Stimulated activated CD4-positive, alpha-beta T cell treated with anti-CD3 and anti-CD28 coated beads, Interleukin-12 subunit alpha, Interleukin-12 subunit beta, amount 100 ng/mL, for 48 hours (primary cell): Measurements from ENCODE around the gene ARL15.
A peak's percentile ranks its signal among the peaks of the same experiment; 100 is the strongest.
"Not testable (repeated sequence)": the region's sequence is repeated elsewhere in the genome, so short reads cannot be mapped to it uniquely, and the experiment has no call there.

Source experiments
- DNase-seq, 3 donors: peaks; one replicate each; pipeline ENCODE4 v3.0.0-alpha.2; 2020; ENCODE audit warnings: low read depth in 2 of 3, low spot score in 1 of 3

The ARL15 gene

DNA sequence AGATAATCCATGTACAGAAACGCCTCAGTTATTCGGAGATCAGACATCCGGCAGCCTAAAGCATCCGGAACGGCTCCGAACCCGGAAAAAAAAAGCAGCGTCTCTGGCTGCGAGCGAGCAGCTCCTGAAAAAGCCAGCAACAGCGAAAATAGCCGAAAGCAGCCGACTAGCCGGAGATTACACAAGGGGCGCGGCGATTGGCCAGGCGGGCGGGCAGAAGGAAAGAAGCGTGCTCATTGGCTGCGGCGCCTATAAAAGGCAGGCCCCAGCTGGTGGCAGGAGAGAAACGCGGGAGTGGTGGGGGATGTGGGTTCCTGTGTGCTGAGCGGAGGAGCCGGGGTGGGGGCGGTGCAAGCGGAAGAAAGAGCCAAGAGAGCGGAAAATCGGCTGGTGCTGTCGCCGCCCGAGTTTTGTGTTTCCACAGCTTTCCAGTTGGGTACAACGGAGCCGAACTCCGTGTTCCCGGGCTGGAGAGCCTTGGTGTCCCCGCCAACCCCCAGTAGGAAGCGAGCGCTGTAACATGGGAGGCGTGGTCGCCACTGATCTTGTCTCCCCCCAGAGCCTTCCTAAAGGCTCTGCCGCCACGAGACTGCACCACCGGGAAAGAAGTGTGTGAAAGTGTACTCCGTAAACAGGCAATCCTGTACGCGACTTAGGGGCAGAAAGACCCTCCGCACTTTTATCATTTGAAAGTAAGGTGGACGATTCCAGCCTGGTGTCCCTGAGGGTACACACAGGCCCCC is at the start of gene ARL15:
TSS of gene ARL15 (minus strand) at position 141 of the 743 bp plus-strand sequence.
- DNase-seq: peak; percentile 94 to 96 (median 96)

DNA sequence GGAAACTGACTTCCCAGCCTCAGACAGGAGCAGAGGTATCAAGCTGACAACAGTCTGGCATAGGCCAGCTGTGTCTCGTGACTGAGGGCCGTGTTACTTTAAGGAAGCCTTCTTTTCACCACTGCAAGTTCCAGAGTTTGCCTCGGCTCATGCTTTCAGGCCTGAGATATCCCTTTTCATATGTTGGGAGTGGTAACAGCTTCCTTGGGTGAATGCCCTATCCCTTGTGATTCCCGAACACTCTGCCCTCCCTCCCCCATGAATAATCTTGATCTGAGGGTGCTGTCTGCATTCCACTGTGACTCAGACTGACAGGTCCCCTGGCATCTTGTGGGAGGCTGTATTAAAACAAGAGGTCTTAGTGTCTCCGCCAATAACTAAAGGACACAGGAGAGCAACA is 49.7 kb upstream of the ARL15 start:
- no peak for DNase-seq

DNA sequence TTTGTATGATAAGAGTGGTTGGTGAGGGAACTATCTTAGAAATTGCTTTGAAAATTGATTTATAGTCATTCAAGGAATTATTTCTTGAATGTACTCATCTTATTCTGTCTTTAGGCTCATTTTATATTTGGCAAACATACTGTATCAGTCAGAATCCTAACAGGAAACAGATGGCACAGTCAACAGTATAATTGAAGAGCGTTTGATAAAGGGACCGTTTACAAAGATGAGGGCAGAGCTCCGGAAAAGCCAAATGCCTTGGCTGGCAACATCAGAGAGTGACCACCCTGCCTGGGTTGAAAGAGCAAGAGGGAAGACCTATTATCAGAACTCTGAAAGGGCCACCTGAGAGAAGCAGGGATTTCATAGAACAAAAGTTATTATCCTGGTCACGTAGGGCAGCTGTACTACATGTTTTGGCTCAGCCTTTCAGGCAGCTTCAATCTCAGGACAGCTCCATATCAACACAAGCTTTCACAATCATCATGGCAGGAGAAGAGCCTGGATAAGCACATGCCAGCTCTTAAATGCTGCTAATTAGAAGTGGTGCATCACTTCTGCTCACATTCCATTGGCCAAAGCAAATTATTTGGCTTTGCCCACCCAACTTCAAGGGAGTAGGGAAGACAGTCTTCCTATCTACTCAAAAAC is 47.2 kb upstream of the ARL15 start:
- DNase-seq: no peak

DNA sequence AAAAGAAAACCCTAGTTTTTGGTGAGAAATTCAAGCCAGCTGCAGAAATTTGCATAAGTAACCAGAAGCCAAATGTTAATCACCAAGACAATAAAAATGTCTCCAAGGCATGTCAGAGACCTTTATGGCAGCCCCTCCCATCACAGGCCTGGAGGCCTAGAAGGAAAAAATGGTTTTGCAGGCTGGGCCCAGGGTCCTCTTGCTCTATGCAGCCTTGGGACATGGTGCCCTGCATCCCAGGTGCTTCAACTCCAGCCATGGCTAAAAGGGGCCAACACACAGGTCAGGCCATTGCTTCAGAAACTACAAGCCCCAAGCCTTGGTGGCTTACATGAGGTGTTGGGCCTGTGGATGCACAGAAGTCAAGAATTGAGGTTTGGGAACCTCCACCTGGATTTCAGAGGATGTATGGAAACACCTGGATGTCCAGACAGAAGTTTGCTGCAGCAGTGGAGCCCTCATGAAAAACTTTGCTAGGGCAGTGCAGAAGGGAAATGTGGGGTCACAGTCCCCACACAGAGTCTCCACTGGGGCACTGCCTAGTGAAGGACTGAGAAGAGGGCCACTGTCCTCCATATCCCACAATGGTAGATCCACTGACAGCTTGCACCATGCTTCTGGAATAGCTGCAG is 43.7 kb upstream of the ARL15 start:
- DNase-seq: not testable (repeated sequence)

DNA sequence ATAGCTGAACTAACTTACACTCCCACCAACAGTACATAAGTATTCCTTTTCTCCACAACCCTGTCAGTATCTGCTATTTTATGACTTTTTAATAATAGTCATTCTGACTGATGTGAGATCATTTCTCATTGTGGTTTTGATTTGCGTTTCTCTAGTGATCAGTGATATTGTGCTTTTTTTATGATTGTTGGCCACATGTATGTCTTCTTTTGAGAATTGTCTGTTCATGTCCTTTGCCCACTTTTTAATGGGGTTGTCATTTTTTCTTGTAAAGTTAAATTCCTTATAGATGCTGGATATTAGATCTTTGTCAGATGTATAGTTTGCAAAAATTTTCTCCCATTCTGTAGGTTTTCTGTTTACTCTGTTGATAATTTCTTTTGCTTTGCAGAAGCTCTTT is 42.2 kb upstream of the ARL15 start:
- DNase-seq: not testable (repeated sequence)

DNA sequence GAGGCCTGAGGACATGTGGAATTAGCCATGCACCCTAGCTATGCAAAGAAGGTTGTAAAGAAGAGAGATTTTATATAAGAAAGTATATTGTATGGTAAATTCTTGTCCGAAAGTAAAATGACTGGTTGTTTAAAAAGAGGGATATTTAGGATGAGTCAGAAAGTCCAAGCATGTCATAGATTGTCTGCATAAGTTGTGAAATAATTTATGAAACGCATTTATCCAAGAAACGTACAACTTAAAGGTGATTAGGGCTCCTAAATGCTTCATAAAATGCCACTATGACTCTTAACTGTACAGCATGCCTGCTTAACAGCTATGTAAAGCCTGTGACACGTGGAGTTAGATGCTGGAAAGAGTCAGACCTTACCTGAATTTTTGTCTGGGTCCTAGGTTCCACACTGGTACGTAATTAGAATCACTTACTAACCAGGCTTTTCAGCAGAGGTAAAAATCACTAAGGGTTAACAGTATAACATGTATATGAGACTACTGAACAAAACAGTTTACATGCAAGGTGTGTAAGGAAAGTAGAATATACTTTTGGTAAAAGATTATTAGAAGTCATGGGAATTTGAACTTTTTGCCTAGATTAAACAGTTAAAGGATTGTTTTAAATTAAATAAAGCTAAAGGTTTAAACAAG is 37.0 kb upstream of the ARL15 start:
- no peak for DNase-seq

DNA sequence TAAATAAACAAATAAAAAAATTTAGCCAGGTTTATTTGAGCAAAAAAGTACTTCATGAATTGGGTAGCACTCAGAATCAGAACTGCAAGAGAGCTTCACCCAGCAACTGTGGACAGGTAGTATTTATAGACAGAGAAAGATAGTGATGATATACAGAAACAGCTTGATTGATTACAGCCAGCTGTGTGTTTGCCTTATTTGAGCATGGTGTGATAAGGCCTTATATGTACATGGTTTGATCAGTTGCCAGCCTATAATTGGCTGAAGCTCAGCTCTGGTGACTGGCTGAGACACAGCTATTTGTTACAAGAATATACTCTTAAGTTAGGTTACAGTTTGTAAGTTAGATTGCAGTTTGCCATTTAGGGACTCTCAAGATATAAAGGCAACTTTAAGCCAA is 34.3 kb upstream of the ARL15 start:
- DNase-seq: no peak

DNA sequence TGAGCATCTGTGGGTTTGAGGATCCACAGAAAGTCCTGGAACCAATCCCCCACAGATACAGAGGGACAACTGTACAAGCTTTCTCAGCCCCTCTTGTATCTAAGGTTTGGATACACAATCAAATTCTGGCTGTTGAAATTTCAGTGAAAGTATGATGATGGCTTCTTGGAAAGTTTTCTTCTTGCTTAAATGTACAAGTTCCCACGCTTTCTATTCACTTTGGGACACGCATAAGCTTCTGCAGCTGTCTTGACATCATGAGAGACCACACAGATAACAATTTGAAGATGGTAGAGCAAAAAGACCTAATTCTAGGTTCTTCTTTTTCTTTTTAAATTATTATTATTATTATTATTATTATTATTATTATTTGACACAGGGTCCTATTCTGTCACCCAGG is 31.6 kb upstream of the ARL15 start:
- DNase-seq: no peak

DNA sequence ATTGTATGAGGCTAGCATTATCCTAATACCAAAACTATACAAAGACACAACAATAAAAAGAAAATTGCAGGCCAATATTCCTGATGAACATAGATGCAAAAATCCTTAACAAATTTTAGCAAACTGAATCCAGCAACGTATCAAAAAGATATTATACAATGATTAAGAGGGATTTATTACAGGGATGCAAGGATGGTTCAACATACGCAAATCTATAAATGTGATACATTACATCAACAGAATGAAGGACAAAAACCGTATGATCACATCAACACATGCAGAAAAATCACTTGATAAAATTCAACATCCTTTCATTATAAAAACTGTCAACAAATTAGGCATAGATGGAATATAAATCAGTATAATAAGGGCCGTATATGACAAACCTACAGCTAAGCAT is 27.1 kb upstream of the ARL15 start:
- DNase-seq: no peak

DNA sequence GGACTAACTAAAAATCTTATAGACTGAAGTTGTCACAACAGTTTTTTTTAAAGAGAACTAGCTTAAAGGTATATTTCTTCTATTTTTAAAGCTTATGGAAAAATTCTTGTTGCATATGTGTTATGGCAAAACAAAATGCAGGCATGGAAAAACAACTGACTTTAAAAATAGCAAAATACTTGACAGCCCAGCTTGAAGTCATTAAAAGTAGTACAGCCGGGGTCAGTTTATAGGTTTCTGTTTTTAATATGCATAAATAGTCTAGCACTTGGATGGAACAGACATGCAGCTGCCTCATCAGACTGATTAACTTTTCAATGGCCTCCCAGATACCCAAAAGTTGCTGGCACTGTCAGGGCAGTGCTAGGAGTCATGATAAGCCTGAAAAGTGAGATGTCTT is 22.3 kb upstream of the ARL15 start:
- no peak for DNase-seq

DNA sequence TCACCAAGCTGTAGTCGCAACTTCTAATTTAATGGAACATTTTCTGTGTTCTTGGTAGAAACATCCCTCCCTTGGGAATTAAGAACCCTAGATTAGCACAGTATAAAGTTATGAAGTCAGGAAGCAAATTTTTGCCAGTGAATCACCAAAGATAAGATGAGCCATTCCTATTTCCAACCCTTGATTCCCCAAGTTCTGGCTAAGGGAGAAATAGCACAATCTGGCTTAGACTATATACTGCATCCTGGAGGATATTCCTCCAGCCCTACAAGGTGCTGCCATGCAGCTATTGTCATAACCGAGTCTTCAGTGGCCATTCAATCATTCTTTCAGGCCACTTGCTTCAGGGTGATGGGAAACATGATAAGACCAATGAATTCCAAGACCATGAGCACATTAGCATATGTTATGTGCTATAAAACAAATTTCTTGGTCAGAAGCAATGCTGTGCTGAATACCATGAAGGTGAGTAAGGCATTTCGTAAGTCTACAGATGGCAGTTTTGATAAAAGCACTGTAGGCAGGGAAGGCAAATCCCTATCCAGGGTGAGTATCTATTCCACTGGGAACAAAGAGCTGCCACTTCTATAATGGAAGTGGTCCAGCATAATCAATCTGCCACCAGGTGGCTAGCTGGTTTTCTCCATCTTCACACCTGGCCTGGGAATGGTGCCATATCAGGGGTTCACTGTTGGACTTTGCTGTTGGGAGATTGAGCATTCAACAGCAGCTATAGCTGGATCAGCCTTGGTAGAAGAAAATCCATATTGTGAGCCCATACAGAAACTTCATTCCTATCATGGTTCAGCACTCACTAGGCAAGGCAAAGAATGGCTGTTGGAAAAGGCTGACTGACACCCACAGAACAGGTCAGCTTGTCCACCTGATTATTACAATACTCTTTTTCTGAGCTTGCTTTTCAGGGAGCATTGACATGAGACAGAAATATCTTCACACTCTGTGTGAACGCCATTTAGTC is 19.6 kb upstream of the ARL15 start:
- no peak for DNase-seq

DNA sequence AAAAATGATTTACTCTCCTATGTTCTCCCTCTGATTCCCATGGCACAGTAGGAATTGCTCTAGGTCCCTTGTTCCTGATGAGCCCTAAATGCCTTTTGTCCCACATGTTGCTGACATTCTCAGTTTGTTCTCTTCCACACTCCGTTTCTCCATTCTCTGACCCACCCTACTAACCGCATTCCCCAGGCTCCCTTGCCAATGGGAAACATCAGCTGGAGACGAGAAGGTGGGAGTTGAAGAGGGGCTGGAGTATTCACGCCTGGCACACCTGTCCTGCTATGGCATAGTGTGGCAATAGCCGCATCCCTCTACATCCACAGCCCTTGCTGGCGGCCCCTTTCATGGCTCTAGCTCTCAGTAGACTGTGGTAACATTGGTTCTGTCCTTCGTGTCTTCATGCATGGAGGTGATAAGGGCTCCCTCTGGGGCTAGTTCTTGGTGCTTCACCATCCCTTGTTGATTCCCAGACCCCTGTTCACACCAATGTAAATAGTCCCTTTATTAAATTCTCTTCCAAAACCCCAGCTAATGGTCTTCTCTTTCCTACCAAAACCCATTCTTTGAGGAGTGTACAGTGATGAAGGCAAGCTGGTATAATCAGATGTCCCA is 16.4 kb upstream of the ARL15 start:
- DNase-seq: no peak

DNA sequence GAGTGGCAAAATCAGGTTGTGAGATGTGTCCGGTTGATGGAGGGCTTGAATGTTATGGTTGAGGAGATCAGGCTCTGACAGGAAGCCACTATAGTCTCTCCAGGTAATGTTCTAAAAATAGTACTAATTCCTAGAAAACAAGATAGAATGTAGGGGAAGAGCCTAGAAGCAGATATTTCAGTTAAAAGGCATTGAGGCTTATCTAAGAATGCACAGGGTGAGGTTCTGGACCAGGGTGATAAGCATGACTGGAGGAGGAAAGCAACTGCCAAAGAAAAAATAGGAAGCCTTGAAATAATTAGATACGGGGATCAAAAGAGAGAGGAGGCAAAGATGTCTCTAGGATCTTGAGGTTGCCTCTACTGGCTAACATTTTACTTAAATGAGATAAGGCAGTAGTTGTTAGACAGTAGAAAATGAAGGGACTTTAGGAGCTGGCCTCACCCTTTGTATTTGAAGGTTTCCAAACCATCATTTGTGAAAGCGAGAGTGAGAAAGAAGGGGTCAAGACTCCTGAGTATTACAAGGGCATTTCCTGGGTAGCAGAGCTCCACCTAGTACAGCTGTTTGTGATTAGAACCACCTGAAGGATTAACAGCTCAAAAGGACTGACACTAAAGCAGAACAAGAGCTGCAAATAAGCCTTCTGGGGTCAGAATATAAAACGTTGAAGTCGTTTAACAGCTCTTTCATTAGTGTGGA is 15.4 kb upstream of the ARL15 start:
- DNase-seq: no peak

DNA sequence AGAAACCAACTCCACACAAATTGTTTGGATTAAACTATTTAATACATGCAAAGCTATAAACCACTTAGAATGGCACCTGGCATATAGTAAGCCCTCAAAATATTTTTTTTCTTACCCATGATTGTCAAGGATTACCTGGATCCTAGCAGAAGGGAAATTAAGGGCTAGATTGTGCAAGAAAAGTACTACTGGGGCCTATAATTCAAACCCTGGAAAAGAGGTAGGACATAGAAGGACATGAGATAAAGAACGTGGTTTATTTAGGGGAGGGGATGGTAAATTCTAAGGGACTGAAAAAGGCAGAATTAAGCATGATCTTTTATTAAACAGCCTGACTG is 14.9 kb upstream of the ARL15 start:
- DNase-seq: no peak

DNA sequence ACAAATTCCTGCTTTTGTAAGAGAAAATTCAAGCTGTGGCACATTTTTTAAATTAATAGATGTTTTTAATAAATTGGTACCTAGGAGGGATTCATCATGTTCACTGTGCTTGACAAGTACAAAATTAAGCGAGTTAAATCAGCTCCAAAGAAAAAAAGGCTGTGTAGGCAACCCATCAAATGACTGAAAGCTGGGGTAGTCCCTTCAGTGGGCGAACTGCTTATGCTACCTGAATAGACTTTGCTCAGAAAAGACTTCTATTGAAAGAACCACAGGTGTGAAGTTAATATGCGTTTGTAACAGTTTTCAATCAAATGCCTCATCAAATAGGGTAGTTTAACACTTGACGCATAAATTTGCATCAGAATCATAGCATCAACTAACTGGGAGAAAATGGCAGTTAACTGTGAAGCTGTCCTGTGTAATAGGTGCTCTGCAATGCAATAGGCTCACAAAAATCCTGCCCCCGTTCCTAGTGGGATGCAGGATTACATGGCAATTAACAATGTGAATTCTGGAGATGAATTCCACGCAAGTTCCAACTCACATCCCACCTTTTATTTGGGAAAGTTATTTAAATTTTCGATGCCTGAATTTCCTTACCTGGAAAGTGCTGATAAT is 14.4 kb upstream of the ARL15 start:
- no peak for DNase-seq

DNA sequence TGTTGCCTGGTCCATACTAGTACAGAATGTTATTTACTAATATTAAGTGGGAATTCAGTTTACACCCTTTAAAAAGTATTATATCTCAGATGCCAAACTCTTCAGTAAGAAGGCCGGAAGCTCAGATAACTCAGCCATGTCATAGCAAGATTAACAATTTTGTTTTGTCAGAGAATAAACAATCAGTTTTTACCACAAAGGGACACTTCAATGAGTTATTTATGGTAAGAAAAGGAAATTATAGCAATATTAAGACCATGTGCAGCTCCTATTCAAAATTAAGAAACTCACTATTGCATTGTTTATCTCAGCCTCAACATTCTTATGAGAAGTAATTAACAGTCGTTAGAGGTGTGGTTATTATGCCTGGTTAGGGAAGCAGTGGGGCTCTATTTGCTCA is 13.1 kb upstream of the ARL15 start:
- DNase-seq: no peak

DNA sequence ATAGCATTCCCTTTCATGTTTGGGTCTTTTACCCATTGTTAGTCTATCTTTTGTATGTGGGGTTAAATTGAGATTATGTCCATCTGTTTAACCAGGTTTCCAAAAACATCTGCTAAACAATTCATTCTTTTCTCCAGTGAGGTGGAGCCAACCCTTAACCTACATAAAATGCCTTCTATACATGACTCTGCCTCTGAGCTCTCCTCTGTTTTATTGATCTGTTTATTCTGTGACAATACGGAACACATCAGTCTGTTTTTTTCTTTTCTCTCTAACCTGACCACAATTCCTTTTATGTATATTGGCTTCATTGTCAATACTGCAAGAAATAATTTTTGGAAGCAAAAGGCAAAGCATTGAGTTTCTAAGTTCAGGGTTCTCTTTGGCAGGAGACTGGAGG is 9.9 kb upstream of the ARL15 start:
- no peak for DNase-seq

DNA sequence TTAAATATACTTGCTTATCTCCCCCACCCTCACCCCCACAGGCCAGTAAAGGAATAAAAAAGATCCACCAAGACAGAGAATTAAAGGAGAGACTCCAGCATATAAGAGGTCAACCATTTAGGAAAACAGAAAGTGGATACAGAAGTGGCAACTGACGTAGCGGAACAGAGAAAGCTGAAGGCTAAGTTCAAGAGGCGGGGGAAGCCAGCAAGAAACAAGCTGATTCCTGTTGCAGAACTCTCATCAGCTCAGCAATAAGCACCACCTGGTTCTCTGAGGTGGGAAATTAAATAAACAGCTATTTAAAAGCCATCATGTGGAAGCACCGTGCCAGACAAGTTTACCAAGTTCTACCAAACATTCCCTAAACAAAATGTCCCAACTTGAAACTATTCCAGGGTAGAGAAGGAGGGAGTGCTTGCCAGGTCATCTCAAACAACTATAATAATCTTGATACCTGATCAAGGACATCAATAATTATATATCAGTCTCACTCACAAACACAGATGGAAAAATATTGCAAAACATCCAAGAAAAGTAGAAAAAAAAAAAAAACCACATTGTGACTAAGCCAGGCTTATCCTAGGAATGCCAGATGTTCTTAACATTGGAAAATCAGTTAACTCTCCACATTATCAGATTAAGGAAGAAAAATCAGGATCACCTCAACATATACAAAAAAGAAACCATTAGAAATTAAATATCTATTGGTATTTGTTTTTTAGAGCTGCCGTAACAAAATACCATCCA is 7.3 kb upstream of the ARL15 start:
- DNase-seq: no peak
